Measurements from ENCODE around the gene ZNF101.

GRCh38 chr19:19635313-19635702 lies 33.3 kb upstream of the ZNF101 start:
- TF ChIP-seq CTCF (IDR thresholded peaks at IDR 0.05) (no peak), SIN3A (IDR thresholded peaks at IDR 0.05; ENCODE audit: borderline replicate concordance, insufficient read depth, low read depth, low read length) (no peak), POLR2AphosphoS5 (IDR thresholded peaks at IDR 0.05; ENCODE audit: low read depth, low read length) (no peak)
- TF ChIP-seq, protein P1, sequence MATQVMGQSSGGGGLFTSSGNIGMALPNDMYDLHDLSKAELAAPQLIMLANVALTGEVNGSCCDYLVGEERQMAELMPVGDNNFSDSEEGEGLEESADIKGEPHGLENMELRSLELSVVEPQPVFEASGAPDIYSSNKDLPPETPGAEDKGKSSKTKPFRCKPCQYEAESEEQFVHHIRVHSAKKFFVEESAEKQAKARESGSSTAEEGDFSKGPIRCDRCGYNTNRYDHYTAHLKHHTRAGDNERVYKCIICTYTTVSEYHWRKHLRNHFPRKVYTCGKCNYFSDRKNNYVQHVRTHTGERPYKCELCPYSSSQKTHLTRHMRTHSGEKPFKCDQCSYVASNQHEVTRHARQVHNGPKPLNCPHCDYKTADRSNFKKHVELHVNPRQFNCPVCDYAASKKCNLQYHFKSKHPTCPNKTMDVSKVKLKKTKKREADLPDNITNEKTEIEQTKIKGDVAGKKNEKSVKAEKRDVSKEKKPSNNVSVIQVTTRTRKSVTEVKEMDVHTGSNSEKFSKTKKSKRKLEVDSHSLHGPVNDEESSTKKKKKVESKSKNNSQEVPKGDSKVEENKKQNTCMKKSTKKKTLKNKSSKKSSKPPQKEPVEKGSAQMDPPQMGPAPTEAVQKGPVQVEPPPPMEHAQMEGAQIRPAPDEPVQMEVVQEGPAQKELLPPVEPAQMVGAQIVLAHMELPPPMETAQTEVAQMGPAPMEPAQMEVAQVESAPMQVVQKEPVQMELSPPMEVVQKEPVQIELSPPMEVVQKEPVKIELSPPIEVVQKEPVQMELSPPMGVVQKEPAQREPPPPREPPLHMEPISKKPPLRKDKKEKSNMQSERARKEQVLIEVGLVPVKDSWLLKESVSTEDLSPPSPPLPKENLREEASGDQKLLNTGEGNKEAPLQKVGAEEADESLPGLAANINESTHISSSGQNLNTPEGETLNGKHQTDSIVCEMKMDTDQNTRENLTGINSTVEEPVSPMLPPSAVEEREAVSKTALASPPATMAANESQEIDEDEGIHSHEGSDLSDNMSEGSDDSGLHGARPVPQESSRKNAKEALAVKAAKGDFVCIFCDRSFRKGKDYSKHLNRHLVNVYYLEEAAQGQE (IDR thresholded peaks at IDR 0.05; ENCODE audit: insufficient read depth in 1 of 2, low read depth in 2 of 2, low read length in 1 of 2), result no peak
